ENCODE data around the gene BCL2A1. TPM values are rescaled to one million over a fixed set of nuclear protein-coding genes. Genes with fewer than 3 reads are reported as not detected.

The BCL2A1 gene
- total RNA-seq, 1 experiment from 2014 or later = not detected

DNA sequence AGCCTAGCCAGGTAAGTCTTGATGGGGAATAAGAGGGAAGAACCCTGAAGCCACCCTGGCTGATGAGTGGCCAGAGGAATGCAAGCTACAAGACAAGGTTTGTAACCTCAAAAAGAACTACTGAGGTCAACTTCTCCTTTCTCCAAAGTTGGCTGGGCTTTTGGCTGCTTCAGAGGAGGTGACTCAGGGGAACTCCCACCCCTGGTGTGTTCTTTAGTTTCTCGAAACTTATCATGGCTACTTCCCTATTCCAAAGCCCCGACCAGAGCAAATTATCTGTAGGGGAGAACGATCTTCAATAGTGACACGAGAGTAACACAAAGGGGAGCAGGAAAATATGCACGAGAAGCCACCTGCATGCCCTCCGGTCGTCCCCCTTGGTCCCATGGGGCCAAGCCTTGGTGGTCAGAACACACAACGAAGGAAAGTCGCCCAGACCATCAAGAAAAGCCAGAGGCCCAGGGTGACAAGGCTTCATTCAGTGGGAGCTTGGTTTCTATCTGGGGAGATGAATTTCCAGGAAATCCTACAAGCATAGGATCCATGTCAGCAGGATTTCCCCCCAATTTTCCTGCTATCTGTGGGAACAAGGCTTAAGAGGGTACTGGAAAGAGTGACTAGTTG lies 6.5 kb upstream of the BCL2A1 start:
- Histone ChIP-seq H2AK5ac (ENCODE audit: insufficient read length, low read length) (no peak overlapping the region), H2BK120ac (ENCODE audit: low read depth, low read length, poor library complexity, severe bottlenecking) (no peak overlapping the region), H3K56ac (ENCODE audit: insufficient read length, low read depth, low read length) (no peak overlapping the region), H3T11ph (ENCODE audit: low read length) (no peak overlapping the region), H3K4me2 (ENCODE audit: insufficient read depth, insufficient read length, low read length) (no peak overlapping the region), H3K4ac (ENCODE audit: low read depth, low read length) (no peak overlapping the region), H2BK5ac (ENCODE audit: insufficient read length, low read length) (no peak overlapping the region), H4K5ac (ENCODE audit: insufficient read length, low read depth, low read length) (no peak overlapping the region), H2BK12ac (ENCODE audit: insufficient read length, low read depth, low read length) (no peak overlapping the region), H2BK15ac (ENCODE audit: low read depth, low read length) (no peak overlapping the region), H2BK20ac (ENCODE audit: low read depth, low read length, poor library complexity, severe bottlenecking) (no peak overlapping the region), H4K20me1 (ENCODE audit: control insufficient read depth, insufficient read depth, insufficient read length) (no peaks in the 10 kb centered on the region), H4K91ac (ENCODE audit: insufficient read length, low read depth, low read length) (no peak overlapping the region), H3K27me3 (ENCODE audit: insufficient read depth, low read length) (no peaks in the 10 kb centered on the region), H3K23me2 (ENCODE audit: insufficient read length, low read depth, low read length, poor library complexity, severe bottlenecking) (no peaks in the 10 kb centered on the region), H4K8ac (replicated peaks; ENCODE audit: insufficient read length, low read depth, low read length) (no peak overlapping the region), H3K23ac (ENCODE audit: insufficient read length, low read depth, low read length) (no peak overlapping the region), H3K79me1 (ENCODE audit: insufficient read depth, low read depth, low read length, poor library complexity, severe bottlenecking) (no peaks in the 10 kb centered on the region), H3K27ac (ENCODE audit: insufficient read length, low read depth, low read length) (no peak overlapping the region), H3K9me3 (ENCODE audit: control insufficient read depth, low read depth, low read length) (no peaks in the 10 kb centered on the region), H3K9ac (ENCODE audit: extremely low read depth, insufficient read length, low read length) (no peak overlapping the region), H2AFZ (ENCODE audit: low read length) (no peak overlapping the region), H3K79me2 (ENCODE audit: insufficient read depth, low read length) (no peaks in the 10 kb centered on the region), H3K4me1 (ENCODE audit: insufficient read depth, low read length) (no peaks in the 10 kb centered on the region), H3K14ac (ENCODE audit: insufficient read depth, low read length) (no peak overlapping the region), H3K18ac (ENCODE audit: insufficient read length, low read depth, low read length) (no peak overlapping the region)
- Mint-ChIP-seq H3K4me1 (no peaks in the 10 kb centered on the region), H3K9me3 (no peaks in the 10 kb centered on the region), H3K27ac (no peak overlapping the region), H3K27me3 (ENCODE audit: low read depth) (no peaks in the 10 kb centered on the region), H3K36me3 (ENCODE audit: insufficient read depth in 1 of 3, low read depth in 3 of 3) (no peaks in the 10 kb centered on the region), H3K4me3 (no peak overlapping the region)
- WGBS (ENCODE audit: extremely low coverage, insufficient read length, low lambda C conversion rate) = no CpG with 5 or more reads among the region's 9 CpGs
- DNase-seq = no peak
- TF ChIP-seq, protein P1, sequence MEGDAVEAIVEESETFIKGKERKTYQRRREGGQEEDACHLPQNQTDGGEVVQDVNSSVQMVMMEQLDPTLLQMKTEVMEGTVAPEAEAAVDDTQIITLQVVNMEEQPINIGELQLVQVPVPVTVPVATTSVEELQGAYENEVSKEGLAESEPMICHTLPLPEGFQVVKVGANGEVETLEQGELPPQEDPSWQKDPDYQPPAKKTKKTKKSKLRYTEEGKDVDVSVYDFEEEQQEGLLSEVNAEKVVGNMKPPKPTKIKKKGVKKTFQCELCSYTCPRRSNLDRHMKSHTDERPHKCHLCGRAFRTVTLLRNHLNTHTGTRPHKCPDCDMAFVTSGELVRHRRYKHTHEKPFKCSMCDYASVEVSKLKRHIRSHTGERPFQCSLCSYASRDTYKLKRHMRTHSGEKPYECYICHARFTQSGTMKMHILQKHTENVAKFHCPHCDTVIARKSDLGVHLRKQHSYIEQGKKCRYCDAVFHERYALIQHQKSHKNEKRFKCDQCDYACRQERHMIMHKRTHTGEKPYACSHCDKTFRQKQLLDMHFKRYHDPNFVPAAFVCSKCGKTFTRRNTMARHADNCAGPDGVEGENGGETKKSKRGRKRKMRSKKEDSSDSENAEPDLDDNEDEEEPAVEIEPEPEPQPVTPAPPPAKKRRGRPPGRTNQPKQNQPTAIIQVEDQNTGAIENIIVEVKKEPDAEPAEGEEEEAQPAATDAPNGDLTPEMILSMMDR (conservative IDR thresholded peaks at IDR 0.05) = no peak
